Activated CD8-positive, alpha-beta T cell treated with anti-CD3 and anti-CD28 coated beads, Interleukin-2, amount 10 ng/mL, durations not matched to agents 7 days and 5 days (primary cell): Measurements from ENCODE around the gene PRDM2. TPM values are rescaled to one million over a fixed set of nuclear protein-coding genes. Genes with fewer than 3 reads are reported as not detected.
A peak's percentile ranks its signal among the peaks of the same experiment; 100 is the strongest.

Experiments
- ATAC-seq: fragments of 150-1000 bp; cut with Tn5 transposase; one replicate; pipeline ENCODE4 v1.10.0; 2021; ENCODE audit warnings: moderate library complexity
- CTCF ChIA-PET: fragments of 350-600 bp; sonication (Branson Sonifier 250); formaldehyde crosslinking; loops from one replicate; lab custom pipeline; 2021; ENCODE audit warnings: antibody characterized with exemption; lab: Charles Lee
- POLR2A ChIA-PET: fragments of 350-600 bp; sonication (Branson Sonifier 250); formaldehyde crosslinking; loops from one replicate; lab custom pipeline; 2021; ENCODE audit warnings: antibody characterized with exemption; lab: Charles Lee
- DNase-seq: peaks from one replicate; pipeline ENCODE4 v3.0.0-alpha.2; 2020
- H3K27ac Mint-ChIP-seq: one replicate; pipeline ENCODE4 v1.8.0; 2021; ENCODE audit warnings: mild to moderate bottlenecking, mixed read lengths
- H3K27me3 Mint-ChIP-seq: one replicate; pipeline ENCODE4 v1.8.0; 2021; ENCODE audit warnings: low read depth, mixed read lengths
- H3K36me3 Mint-ChIP-seq: one replicate; pipeline ENCODE4 v1.8.0; 2021; ENCODE audit warnings: low read depth, mixed read lengths
- H3K4me1 Mint-ChIP-seq: one replicate; pipeline ENCODE4 v1.8.0; 2021; ENCODE audit warnings: low read depth, mixed read lengths
- H3K4me3 Mint-ChIP-seq: one replicate; pipeline ENCODE4 v1.8.0; 2021; ENCODE audit warnings: mild to moderate bottlenecking, mixed read lengths
- H3K9me3 Mint-ChIP-seq: one replicate; pipeline ENCODE4 v1.8.0; 2022; ENCODE audit warnings: mixed read lengths; ENCODE audit not compliant: insufficient read depth
- total RNA-seq, 2 experiments: library from RNA; stranded (reverse); gene quantifications; one replicate each; pipeline ENCODE4 v1.2.3, GENCODE V29; 2021

Gene PRDM2
- total RNA-seq, 2 experiments from 2014 or later = 49.3 to 50.4 TPM

- POLR2A ChIA-PET = no interaction called here
- no peaks in the 10 kb centered on the region for H3K27me3 Mint-ChIP-seq
- no peaks in the 10 kb centered on the region for H3K9me3 Mint-ChIP-seq
These were observed 54.6 kb downstream of the PRDM2 start for GRCh38 chr1:13754510-13755103.

GRCh38 chr1:13756557-13757315, 56.7 kb downstream of the PRDM2 start:
- peaks cover 61% of the 10 kb centered on the region for H3K4me1 Mint-ChIP-seq
- CTCF ChIA-PET = interaction anchor here (1.4 to 4.0 kb wide), 3 partner anchors 8 to 40 kb away, joined by 4 to 14 read pairs (median 4); no protein-coding TSS in a partner anchor
- no peak overlapping the region for H3K27ac Mint-ChIP-seq
- H3K36me3 Mint-ChIP-seq = peaks cover 37% of the 10 kb centered on the region
- POLR2A ChIA-PET = interaction anchor here (1.4 kb wide), 1 partner anchor 58 kb away, joined by 5 read pairs; no protein-coding TSS in a partner anchor
- DNase-seq (no peak), ATAC-seq (no peak)
- no peaks in the 10 kb centered on the region for H3K9me3 Mint-ChIP-seq
- no peak overlapping the region for H3K4me3 Mint-ChIP-seq
- H3K27me3 Mint-ChIP-seq = no peaks in the 10 kb centered on the region

More at GRCh38 chr1:13754510-13755103, 54.6 kb downstream of the PRDM2 start:
- peak overlapping the region; percentile 20 for H3K27ac Mint-ChIP-seq
- peaks cover 60% of the 10 kb centered on the region for H3K4me1 Mint-ChIP-seq
- ATAC-seq (no peak), DNase-seq (no peak)
- H3K4me3 Mint-ChIP-seq = no peak overlapping the region
- CTCF ChIA-PET = interaction anchor here (0.9 to 4.0 kb wide), 2 partner anchors 29 to 49 kb away, joined by 3 to 14 read pairs; no protein-coding TSS in a partner anchor
- H3K36me3 Mint-ChIP-seq = peaks cover 41% of the 10 kb centered on the region

GRCh38 chr1:13757693-13758092, 57.7 kb downstream of the PRDM2 start:
- ATAC-seq (no peak), DNase-seq (no peak)
- CTCF ChIA-PET = interaction anchor here (0.7 to 4.0 kb wide), 3 partner anchors 8 to 39 kb away, joined by 3 to 14 read pairs (median 4); no protein-coding TSS in a partner anchor
- POLR2A ChIA-PET = interaction anchor here (1.4 kb wide), 1 partner anchor 58 kb away, joined by 5 read pairs; no protein-coding TSS in a partner anchor
- no peak overlapping the region for H3K4me3 Mint-ChIP-seq
- peaks cover 57% of the 10 kb centered on the region for H3K4me1 Mint-ChIP-seq
- H3K36me3 Mint-ChIP-seq = peaks cover 33% of the 10 kb centered on the region
- no peaks in the 10 kb centered on the region for H3K27me3 Mint-ChIP-seq
- no peaks in the 10 kb centered on the region for H3K9me3 Mint-ChIP-seq
- H3K27ac Mint-ChIP-seq = no peak overlapping the region

GRCh38 chr1:13759072-13759471, 59.1 kb downstream of the PRDM2 start:
- Mint-ChIP-seq H3K27ac (no peak overlapping the region), H3K36me3 (peaks cover 20% of the 10 kb centered on the region), H3K4me3 (no peak overlapping the region), H3K9me3 (no peaks in the 10 kb centered on the region), H3K4me1 (peaks cover 57% of the 10 kb centered on the region), H3K27me3 (no peaks in the 10 kb centered on the region)
- ATAC-seq (no peak), DNase-seq (no peak)
- POLR2A ChIA-PET = interaction anchor here (0.7 kb wide), 1 partner anchor 8 kb away, joined by 5 read pairs; no protein-coding TSS in a partner anchor
- CTCF ChIA-PET = interaction anchor here (1.6 kb wide), 2 partner anchors 10 to 33 kb away, joined by 3 to 4 read pairs; no protein-coding TSS in a partner anchor

GRCh38 chr1:13760340-13760739, 60.4 kb downstream of the PRDM2 start:
- H3K27ac Mint-ChIP-seq = no peak overlapping the region
- ATAC-seq (no peak), DNase-seq (no peak)
- ChIA-PET POLR2A (interaction anchor here (0.8 to 1.4 kb wide), 2 partner anchors 9 to 11 kb away, joined by 5 read pairs; no protein-coding TSS in a partner anchor), CTCF (interaction anchor here (1.0 to 1.6 kb wide), 5 partner anchors 21 to 69 kb away, joined by 3 to 4 read pairs (median 3); no protein-coding TSS in a partner anchor)
- no peaks in the 10 kb centered on the region for H3K9me3 Mint-ChIP-seq
- H3K36me3 Mint-ChIP-seq = peaks cover 16% of the 10 kb centered on the region
- H3K27me3 Mint-ChIP-seq = no peaks in the 10 kb centered on the region
- H3K4me3 Mint-ChIP-seq = no peak overlapping the region
- peaks cover 58% of the 10 kb centered on the region for H3K4me1 Mint-ChIP-seq

- no peak overlapping the region for H3K27ac Mint-ChIP-seq
- POLR2A ChIA-PET = interaction anchor here (0.6 to 1.4 kb wide), 3 partner anchors 10 to 302 kb away, joined by 3 to 5 read pairs (median 5); no protein-coding TSS in a partner anchor
These were observed 60.9 kb downstream of the PRDM2 start for GRCh38 chr1:13760921-13761320.

GRCh38 chr1:13761883-13762282, 61.9 kb downstream of the PRDM2 start:
- POLR2A ChIA-PET = interaction anchor here (1.6 kb wide), 1 partner anchor 13 kb away, joined by 8 read pairs; no protein-coding TSS in a partner anchor
- Mint-ChIP-seq H3K9me3 (no peaks in the 10 kb centered on the region), H3K27me3 (no peaks in the 10 kb centered on the region)

More at GRCh38 chr1:13760921-13761320, 60.9 kb downstream of the PRDM2 start:
- ATAC-seq (no peak), DNase-seq (no peak)
- peaks cover 58% of the 10 kb centered on the region for H3K4me1 Mint-ChIP-seq
- H3K4me3 Mint-ChIP-seq = no peak overlapping the region
- H3K9me3 Mint-ChIP-seq = no peaks in the 10 kb centered on the region
- CTCF ChIA-PET = interaction anchor here (1.0 to 1.5 kb wide), 4 partner anchors 21 to 70 kb away, joined by 3 to 4 read pairs (median 3); no protein-coding TSS in a partner anchor
- no peaks in the 10 kb centered on the region for H3K27me3 Mint-ChIP-seq
- H3K36me3 Mint-ChIP-seq = peaks cover 16% of the 10 kb centered on the region

GRCh38 chr1:13762642-13763041, 62.7 kb downstream of the PRDM2 start:
- peaks cover 18% of the 10 kb centered on the region for H3K36me3 Mint-ChIP-seq
- no peaks in the 10 kb centered on the region for H3K27me3 Mint-ChIP-seq
- peak; percentile 6 for ATAC-seq
- H3K27ac Mint-ChIP-seq = no peak overlapping the region
- no peak for DNase-seq
- H3K4me3 Mint-ChIP-seq = no peak overlapping the region
- ChIA-PET CTCF (no interaction called here), POLR2A (interaction anchor here (1.6 kb wide), 1 partner anchor 13 kb away, joined by 8 read pairs; no protein-coding TSS in a partner anchor)
- no peaks in the 10 kb centered on the region for H3K9me3 Mint-ChIP-seq
- peaks cover 48% of the 10 kb centered on the region for H3K4me1 Mint-ChIP-seq

More at GRCh38 chr1:13761883-13762282, 61.9 kb downstream of the PRDM2 start:
- Mint-ChIP-seq H3K27ac (no peak overlapping the region), H3K4me3 (no peak overlapping the region), H3K36me3 (peaks cover 19% of the 10 kb centered on the region), H3K4me1 (peaks cover 51% of the 10 kb centered on the region)
- ATAC-seq (no peak), DNase-seq (no peak)
- CTCF ChIA-PET = no interaction called here

- DNase-seq (no peak), ATAC-seq (no peak)
- POLR2A ChIA-PET = interaction anchor here (1.6 kb wide), 1 partner anchor 14 kb away, joined by 8 read pairs; no protein-coding TSS in a partner anchor
- CTCF ChIA-PET = no interaction called here
- Mint-ChIP-seq H3K9me3 (no peaks in the 10 kb centered on the region), H3K27ac (peak overlapping the region; percentile 39), H3K27me3 (no peaks in the 10 kb centered on the region), H3K4me1 (peaks cover 48% of the 10 kb centered on the region), H3K36me3 (peaks cover 18% of the 10 kb centered on the region), H3K4me3 (no peak overlapping the region)
These were observed 63.2 kb downstream of the PRDM2 start for GRCh38 chr1:13763222-13763621.

GRCh38 chr1:13763991-13764390, 64.0 kb downstream of the PRDM2 start:
- Mint-ChIP-seq H3K36me3 (peaks cover 23% of the 10 kb centered on the region), H3K9me3 (no peaks in the 10 kb centered on the region), H3K4me1 (peaks cover 48% of the 10 kb centered on the region), H3K4me3 (no peak overlapping the region), H3K27me3 (no peaks in the 10 kb centered on the region), H3K27ac (no peak overlapping the region)
- POLR2A ChIA-PET = no interaction called here
- CTCF ChIA-PET = interaction anchor here (1.0 to 1.1 kb wide), 2 partner anchors 8 to 93 kb away, joined by 3 to 4 read pairs; no protein-coding TSS in a partner anchor
- peak; percentile 46 for ATAC-seq
- no peak for DNase-seq
